HG03108 (cell line): ENCODE measurements around the gene RBMY1J.
"Not testable (repeated sequence)": the region's sequence is repeated elsewhere in the genome, so short reads cannot be mapped to it uniquely, and the experiment has no call there.

ENCODE experiments used
- ATAC-seq: cut with Tn5 transposase; IDR thresholded peaks from one replicate; pipeline ENCODE4 v1.9.1; 2021; ENCODE audit warnings: moderate library complexity; ENCODE audit not compliant: unreplicated experiment

Gene RBMY1J

GRCh38 chrY:22403110-22403509, at the start of gene RBMY1J:
Gene RBMY1J, plus strand, starts transcription at chrY:22403410. Its CDS starts 2,038 bp downstream, at chrY:22405448.
- ATAC-seq = not testable (repeated sequence)

- ATAC-seq = no peak
These were observed 35.8 kb upstream of the RBMY1J start for GRCh38 chrY:22367416-22367815.

GRCh38 chrY:22370623-22371022, 32.6 kb upstream of the RBMY1J start:
- no peak for ATAC-seq

GRCh38 chrY:22373494-22373893, 29.7 kb upstream of the RBMY1J start:
- ATAC-seq = no peak

GRCh38 chrY:22444718-22445396, 41.6 kb downstream of the RBMY1J start:
- not testable (repeated sequence) for ATAC-seq

- ATAC-seq = not testable (repeated sequence)
These were observed 52.3 kb downstream of the RBMY1J start for GRCh38 chrY:22455522-22455921.

GRCh38 chrY:22461962-22462361, 58.8 kb downstream of the RBMY1J start:
- ATAC-seq = not testable (repeated sequence)
